OCI-LY1 (cell line): ENCODE data around the gene CEP128.

Experiments
- H2AFZ ChIP-seq: fragments of 200-600 bp; sonication (generic), shearing (Covaris generic); 2 replicates; pipeline ENCODE4 v1.6.0; 2014; ENCODE audit warnings: antibody characterized with exemption, mild to moderate bottlenecking, low read length
- H3F3A ChIP-seq: fragments of 200-600 bp; sonication (generic), shearing (Covaris generic); 2 replicates; pipeline ENCODE4 v1.6.0; 2014; ENCODE audit warnings: mild to moderate bottlenecking, antibody characterized with exemption, low read length, moderate library complexity; ENCODE audit not compliant: insufficient read depth
- H3K27ac ChIP-seq: fragments of 200-600 bp; sonication (generic); 2 replicates; pipeline ENCODE4 v1.5.1; 2014; ENCODE audit warnings: low read length, mixed run types, mild to moderate bottlenecking, low read depth; ENCODE audit not compliant: poor library complexity, severe bottlenecking
- H3K27me3 ChIP-seq: fragments of 200-600 bp; sonication (generic); 2 replicates; pipeline ENCODE4 v1.6.0; 2014; ENCODE audit warnings: antibody characterized with exemption, mild to moderate bottlenecking, low read length, moderate library complexity; ENCODE audit not compliant: insufficient read depth
- H3K36me3 ChIP-seq: fragments of 200-600 bp; sonication (generic); 2 replicates; pipeline ENCODE4 v1.6.1; 2014; ENCODE audit warnings: mild to moderate bottlenecking, antibody characterized with exemption, low read length, moderate library complexity, mixed read lengths; ENCODE audit not compliant: insufficient read depth
- H3K4me1 ChIP-seq: fragments of 200-600 bp; sonication (generic); 2 replicates; pipeline ENCODE4 v1.5.1; 2014; ENCODE audit warnings: mild to moderate bottlenecking, low read length, moderate library complexity; ENCODE audit not compliant: insufficient read depth, severe bottlenecking
- H3K4me2 ChIP-seq: fragments of 200-600 bp; sonication (generic), shearing (Covaris generic); 2 replicates; pipeline ENCODE4 v1.6.1; 2014; ENCODE audit warnings: low read length
- H3K4me3 ChIP-seq: fragments of 200-600 bp; sonication (generic); 2 replicates; pipeline ENCODE4 v1.5.1; 2014; ENCODE audit warnings: low read length, low read depth, mild to moderate bottlenecking, mixed read lengths; ENCODE audit not compliant: poor library complexity, severe bottlenecking
- H3K79me2 ChIP-seq: fragments of 200-600 bp; shearing (Covaris generic); 2 replicates; pipeline ENCODE4 v1.6.1; 2016; ENCODE audit warnings: mixed run types, low read length, mixed read lengths; ENCODE audit not compliant: insufficient read depth
- H3K9ac ChIP-seq: fragments of 200-600 bp; sonication (generic), shearing (Covaris generic); 2 replicates; pipeline ENCODE4 v1.6.1; 2014; ENCODE audit warnings: mild to moderate bottlenecking, low read length, mixed read lengths
- H3K9me2 ChIP-seq: fragments of 200-600 bp; sonication (generic), shearing (Covaris generic); 2 replicates; pipeline ENCODE4 v1.6.1; 2014; ENCODE audit warnings: low read depth, mild to moderate bottlenecking, low read length, mixed read lengths
- H3K9me3 ChIP-seq: fragments of 200-600 bp; shearing (Covaris generic); 2 replicates; pipeline ENCODE4 v1.6.1; 2014; ENCODE audit warnings: low read length, mixed read lengths
- H4K20me1 ChIP-seq: fragments of 200-600 bp; sonication (generic), shearing (Covaris generic); 2 replicates; pipeline ENCODE4 v1.6.0; 2016; ENCODE audit warnings: mild to moderate bottlenecking, low read length; ENCODE audit not compliant: insufficient read depth
- CTCF ChIP-seq: fragments of 200-600 bp; sonication (generic), shearing (Covaris generic); IDR thresholded peaks from 2 replicates; pipeline ENCODE4 v1.5.1; 2017; ENCODE audit warnings: mild to moderate bottlenecking, antibody characterized with exemption, low read length, moderate library complexity, mixed read lengths
- EZH2 ChIP-seq: fragments of 200-600 bp; sonication (generic), shearing (Covaris generic); IDR thresholded peaks from 2 replicates; pipeline ENCODE4 v1.8.0; 2017; ENCODE audit warnings: borderline replicate concordance, mixed run types, mild to moderate bottlenecking, antibody characterized with exemption, low read length, moderate library complexity, mixed read lengths

The CEP128 gene

GRCh38 chr14:80543211-80543610 is 398.3 kb downstream of the CEP128 start:
- no peak for TF ChIP-seq EZH2
- TF ChIP-seq CTCF = no peak
- H4K20me1 ChIP-seq = no peaks in the 10 kb centered on the region
- H3K4me1 ChIP-seq = no peaks in the 10 kb centered on the region
- no peak overlapping the region for H3K27ac ChIP-seq
- H3K9me3 ChIP-seq = no peaks in the 10 kb centered on the region
- no peak overlapping the region for H3K4me2 ChIP-seq
- H3K36me3 ChIP-seq = no peaks in the 10 kb centered on the region; the same call in 1 of the 2 replicates
- no peak overlapping the region for H3K9ac ChIP-seq
- H3K9me2 ChIP-seq = no peaks in the 10 kb centered on the region
- no peaks in the 10 kb centered on the region for H3F3A ChIP-seq
- no peak overlapping the region for H3K4me3 ChIP-seq
- H3K27me3 ChIP-seq = no peaks in the 10 kb centered on the region
- no peaks in the 10 kb centered on the region for H3K79me2 ChIP-seq
- H2AFZ ChIP-seq = no peak overlapping the region

DNA sequence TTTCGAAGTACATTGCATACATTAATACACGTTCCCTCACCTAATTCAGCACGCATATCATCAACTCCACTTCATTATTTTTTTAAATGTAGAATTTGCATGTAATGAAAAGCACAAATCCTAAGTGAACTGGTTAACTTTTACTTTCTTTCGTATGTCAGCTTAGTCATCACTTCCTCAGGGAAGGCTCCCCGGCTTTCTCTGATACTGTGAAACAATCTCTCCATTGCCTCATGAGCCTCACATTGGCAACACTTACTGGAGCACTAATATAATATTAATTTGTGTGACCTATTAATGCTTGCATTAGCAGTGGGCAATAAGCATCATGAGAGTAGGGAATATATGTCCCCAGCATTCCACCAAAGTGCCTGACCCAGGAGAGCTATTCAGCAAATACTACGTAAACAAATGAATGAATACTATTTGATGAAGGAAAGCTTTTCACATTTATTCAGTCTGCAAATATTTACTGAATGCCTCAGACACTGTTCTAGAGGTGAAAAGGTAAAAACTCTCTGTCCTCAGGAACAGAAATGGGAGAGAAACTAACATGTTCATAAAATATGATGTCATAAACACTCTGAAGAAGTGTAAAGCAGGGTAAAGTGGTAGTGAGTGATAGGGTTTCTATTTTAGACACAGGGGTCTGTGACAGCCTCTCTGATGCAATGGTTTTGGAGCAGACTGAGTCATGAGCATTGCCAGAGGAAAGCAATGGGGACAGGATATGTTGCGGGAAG is 402.7 kb downstream of the CEP128 start:
- Histone ChIP-seq H3K27ac (no peak overlapping the region), H3K4me1 (no peaks in the 10 kb centered on the region), H3K9me2 (no peaks in the 10 kb centered on the region), H3K79me2 (no peaks in the 10 kb centered on the region), H3K4me2 (no peak overlapping the region), H3K27me3 (no peaks in the 10 kb centered on the region), H3K4me3 (no peak overlapping the region), H4K20me1 (no peaks in the 10 kb centered on the region), H3K9ac (no peak overlapping the region), H3F3A (no peaks in the 10 kb centered on the region), H3K9me3 (no peaks in the 10 kb centered on the region), H3K36me3 (no peaks in the 10 kb centered on the region; the same call in 1 of the 2 replicates), H2AFZ (no peak overlapping the region)
- TF ChIP-seq EZH2 (no peak), CTCF (no peak)

- H3K27me3 ChIP-seq = no peaks in the 10 kb centered on the region
- no peaks in the 10 kb centered on the region for H3F3A ChIP-seq
- no peaks in the 10 kb centered on the region for H3K9me3 ChIP-seq
- H3K4me1 ChIP-seq = no peaks in the 10 kb centered on the region
- H3K36me3 ChIP-seq = no peaks in the 10 kb centered on the region; the same call in 1 of the 2 replicates
- no peaks in the 10 kb centered on the region for H3K79me2 ChIP-seq
- no peak overlapping the region for H3K9ac ChIP-seq
- no peak overlapping the region for H2AFZ ChIP-seq
- no peak for TF ChIP-seq CTCF
- TF ChIP-seq EZH2 = no peak
- no peak overlapping the region for H3K4me3 ChIP-seq
- no peaks in the 10 kb centered on the region for H4K20me1 ChIP-seq
- no peak overlapping the region for H3K27ac ChIP-seq
- no peak overlapping the region for H3K4me2 ChIP-seq
- H3K9me2 ChIP-seq = no peaks in the 10 kb centered on the region
Measured at GRCh38 chr14:80537626-80538025, 403.9 kb downstream of the CEP128 start.
